Neutrophil (primary cell): ENCODE data around the gene PPP1R27.

Source experiments
- H3K27ac ChIP-seq: fragments of 200-600 bp; sonication (generic); 2 replicates; pipeline ENCODE4 v1.5.1; 2016; ENCODE audit warnings: mild to moderate bottlenecking, moderate library complexity
- H3K27me3 ChIP-seq: fragments of 200-600 bp; sonication (generic); 2 replicates; pipeline ENCODE4 v1.6.0; 2016; ENCODE audit warnings: mild to moderate bottlenecking
- H3K36me3 ChIP-seq: fragments of 200-600 bp; sonication (generic); 2 replicates; pipeline ENCODE4 v1.5.1; 2017
- H3K4me1 ChIP-seq, 2 experiments: fragments of 200-600 bp in 1 of 2; sonication (generic) in 1 of 2; 1 replicate in 1 of 2; 2 replicates in 1 of 2; pipeline versions ENCODE4 v1.5.1 to v1.6.1; 2013 to 2016; ENCODE audit warnings: low read depth in 1 of 2, low read length in 1 of 2, mild to moderate bottlenecking in 1 of 2, moderate library complexity in 1 of 2; ENCODE audit not compliant: control insufficient read depth in 1 of 2, insufficient read depth in 1 of 2
- H3K4me3 ChIP-seq, 2 experiments: fragments of 200-600 bp in 1 of 2; sonication (generic) in 1 of 2; 1 replicate in 1 of 2; 2 replicates in 1 of 2; pipeline ENCODE4 v1.5.1; 2013 to 2016; ENCODE audit warnings: low read depth in 1 of 2, low read length in 1 of 2, mild to moderate bottlenecking in 1 of 2, moderate library complexity in 1 of 2
- H3K9me3 ChIP-seq: fragments of 200-600 bp; sonication (generic); 2 replicates; pipeline ENCODE4 v1.5.1; 2016
- TF ChIP-seq, protein P1 (sequence below): fragments of 200-600 bp; sonication (generic); IDR thresholded peaks from 2 replicates; pipeline ENCODE4 v1.5.1; 2016; ENCODE audit warnings: antibody characterized with exemption

Gene PPP1R27

DNA sequence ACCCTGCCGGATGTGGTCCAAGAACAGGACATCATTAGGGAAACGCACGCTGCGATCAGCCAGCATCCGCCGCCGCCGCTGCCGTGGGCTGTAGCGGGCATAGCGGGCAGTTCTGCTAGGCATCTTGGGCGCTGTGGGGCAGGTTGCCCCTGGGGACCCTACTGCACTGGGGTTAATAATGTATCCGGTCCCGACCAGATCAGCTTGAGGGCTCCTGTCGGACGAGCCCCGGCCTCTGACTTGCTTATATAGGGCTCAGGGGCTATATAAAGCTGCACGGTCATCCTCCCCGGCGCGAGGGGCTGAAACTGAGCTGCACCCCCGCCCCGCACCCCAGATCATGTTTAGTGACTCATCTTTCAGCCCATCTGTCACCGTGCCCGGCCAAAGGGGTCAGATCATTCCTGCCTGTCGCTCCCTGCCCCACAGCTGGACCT is at the start of gene PPP1R27:
Gene PPP1R27, minus strand, starts transcription at position 220 of the 437 bp plus-strand sequence. Its CDS starts 97 bp downstream, at position 123.
- TF ChIP-seq, protein P1, sequence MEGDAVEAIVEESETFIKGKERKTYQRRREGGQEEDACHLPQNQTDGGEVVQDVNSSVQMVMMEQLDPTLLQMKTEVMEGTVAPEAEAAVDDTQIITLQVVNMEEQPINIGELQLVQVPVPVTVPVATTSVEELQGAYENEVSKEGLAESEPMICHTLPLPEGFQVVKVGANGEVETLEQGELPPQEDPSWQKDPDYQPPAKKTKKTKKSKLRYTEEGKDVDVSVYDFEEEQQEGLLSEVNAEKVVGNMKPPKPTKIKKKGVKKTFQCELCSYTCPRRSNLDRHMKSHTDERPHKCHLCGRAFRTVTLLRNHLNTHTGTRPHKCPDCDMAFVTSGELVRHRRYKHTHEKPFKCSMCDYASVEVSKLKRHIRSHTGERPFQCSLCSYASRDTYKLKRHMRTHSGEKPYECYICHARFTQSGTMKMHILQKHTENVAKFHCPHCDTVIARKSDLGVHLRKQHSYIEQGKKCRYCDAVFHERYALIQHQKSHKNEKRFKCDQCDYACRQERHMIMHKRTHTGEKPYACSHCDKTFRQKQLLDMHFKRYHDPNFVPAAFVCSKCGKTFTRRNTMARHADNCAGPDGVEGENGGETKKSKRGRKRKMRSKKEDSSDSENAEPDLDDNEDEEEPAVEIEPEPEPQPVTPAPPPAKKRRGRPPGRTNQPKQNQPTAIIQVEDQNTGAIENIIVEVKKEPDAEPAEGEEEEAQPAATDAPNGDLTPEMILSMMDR: no peak
- Histone ChIP-seq H3K27me3 (no peaks in the 10 kb centered on the region), H3K27ac (peak within 1 kb of the TSS; percentile 95), H3K9me3 (no peaks in the 10 kb centered on the region), H3K36me3 (no peaks in the 10 kb centered on the region), H3K4me1 (peaks cover 61 to 64% of the 10 kb centered on the region in 2 experiments), H3K4me3 (peak within 1 kb of the TSS in 1 of 2 experiments; percentile 65)

GRCh38 chr17:81884520-81884919 is 49.7 kb upstream of the PPP1R27 start:
- Histone ChIP-seq H3K4me3 (no peak overlapping the region), H3K9me3 (no peaks in the 10 kb centered on the region), H3K4me1 (no peaks in the 10 kb centered on the region), H3K27me3 (no peaks in the 10 kb centered on the region), H3K36me3 (peaks cover 57% of the 10 kb centered on the region), H3K27ac (no peak overlapping the region)
- TF ChIP-seq, protein P1: no peak

DNA sequence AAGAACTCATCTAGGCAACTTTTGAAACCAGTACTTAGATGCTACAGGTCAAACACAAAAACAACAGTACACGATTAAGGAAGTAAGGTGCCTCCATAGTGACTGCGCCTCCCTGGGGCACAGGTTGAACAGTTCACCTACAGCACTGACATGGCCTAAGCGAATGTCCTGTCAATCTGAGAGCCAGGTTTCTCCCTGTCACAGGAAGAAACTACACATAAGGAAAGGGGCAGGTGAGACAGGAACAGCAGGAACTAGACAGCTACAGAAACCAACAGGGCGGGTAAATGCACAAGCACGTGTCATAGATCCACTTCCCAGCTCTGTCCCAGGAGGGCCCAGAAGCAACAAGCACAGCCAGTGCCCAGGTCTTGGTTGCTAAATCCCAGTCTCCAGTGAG is 44.3 kb upstream of the PPP1R27 start:
- H3K9me3 ChIP-seq: no peaks in the 10 kb centered on the region
- TF ChIP-seq, protein P1: no peak
- H3K4me3 ChIP-seq: no peak overlapping the region
- H3K27me3 ChIP-seq: no peaks in the 10 kb centered on the region
- peaks cover 6% of the 10 kb centered on the region for H3K36me3 ChIP-seq
- H3K27ac ChIP-seq: no peak overlapping the region
- no peaks in the 10 kb centered on the region for H3K4me1 ChIP-seq

- no peaks in the 10 kb centered on the region for H3K27me3 ChIP-seq
- H3K36me3 ChIP-seq: peaks cover 6% of the 10 kb centered on the region
- no peaks in the 10 kb centered on the region for H3K4me1 ChIP-seq
- H3K27ac ChIP-seq: no peak overlapping the region
- no peaks in the 10 kb centered on the region for H3K9me3 ChIP-seq
- TF ChIP-seq, protein P1: no peak
- H3K4me3 ChIP-seq: no peak overlapping the region
These were observed 43.4 kb upstream of the PPP1R27 start for GRCh38 chr17:81878294-81878693.

DNA sequence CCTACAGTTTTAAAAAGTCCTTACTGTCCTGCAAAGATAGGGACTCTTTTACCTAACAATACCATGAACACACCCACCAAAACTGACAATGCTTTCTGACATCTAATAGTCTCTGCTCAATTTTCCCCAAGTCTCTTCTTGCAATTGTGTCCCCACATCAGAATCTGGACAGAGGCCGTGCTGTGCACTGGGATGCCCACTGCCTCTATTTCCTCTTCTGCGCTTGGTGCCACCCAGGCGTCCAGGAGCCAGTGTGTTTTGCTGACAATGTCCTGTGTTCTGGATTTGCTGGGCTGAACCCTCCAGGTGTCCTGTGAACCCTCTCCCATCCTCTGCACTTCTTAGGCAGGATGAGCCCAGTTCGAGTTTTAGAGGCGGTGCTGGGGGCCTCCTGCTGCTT is 42.7 kb upstream of the PPP1R27 start:
- TF ChIP-seq, protein P1: no peak
- H3K27me3 ChIP-seq: no peaks in the 10 kb centered on the region
- H3K9me3 ChIP-seq: no peaks in the 10 kb centered on the region
- no peaks in the 10 kb centered on the region for H3K4me1 ChIP-seq
- no peak overlapping the region for H3K27ac ChIP-seq
- peaks cover 6% of the 10 kb centered on the region for H3K36me3 ChIP-seq
- H3K4me3 ChIP-seq: no peak overlapping the region
